ENCODE results near the gene ADGRD1.
"Not testable (repeated sequence)": the region's sequence is repeated elsewhere in the genome, so short reads cannot be mapped to it uniquely, and the experiment has no call there.

The ADGRD1 gene

GRCh38 chr12:130988751-130989150, 35.0 kb downstream of the ADGRD1 start:
- no peak for DNase-seq

- no peak for DNase-seq
These were observed 35.7 kb downstream of the ADGRD1 start for GRCh38 chr12:130989391-130989790.

- no peak for DNase-seq
These were observed 36.3 kb downstream of the ADGRD1 start for GRCh38 chr12:130990034-130990433.

GRCh38 chr12:130992448-130992847, 38.7 kb downstream of the ADGRD1 start:
- no peak for DNase-seq

- no peak for DNase-seq
These were observed 39.4 kb downstream of the ADGRD1 start for GRCh38 chr12:130992979-130993538.

- no peak for DNase-seq
These were observed 40.3 kb downstream of the ADGRD1 start for GRCh38 chr12:130993759-130994670.

GRCh38 chr12:130994821-130995375, 41.2 kb downstream of the ADGRD1 start:
- DNase-seq, result no peak

- DNase-seq, result not testable (repeated sequence)
These were observed 41.8 kb downstream of the ADGRD1 start for GRCh38 chr12:130995386-130995969.

GRCh38 chr12:130998136-130998535, 44.4 kb downstream of the ADGRD1 start:
- no peak for DNase-seq

- no peak for DNase-seq
These were observed 46.3 kb downstream of the ADGRD1 start for GRCh38 chr12:131000000-131000486.

- no peak for DNase-seq
These were observed 47.8 kb downstream of the ADGRD1 start for GRCh38 chr12:131001493-131001892.

GRCh38 chr12:131002216-131002631, 48.5 kb downstream of the ADGRD1 start:
- no peak for DNase-seq

- DNase-seq, result no peak
These were observed 49.5 kb downstream of the ADGRD1 start for GRCh38 chr12:131003036-131003715.

- DNase-seq, result no peak
These were observed 50.0 kb downstream of the ADGRD1 start for GRCh38 chr12:131003716-131004045.

- no peak for DNase-seq
These were observed 50.5 kb downstream of the ADGRD1 start for GRCh38 chr12:131004166-131004565.

- no peak for DNase-seq
These were observed 51.7 kb downstream of the ADGRD1 start for GRCh38 chr12:131005161-131006035.

GRCh38 chr12:131006036-131006735, 52.5 kb downstream of the ADGRD1 start:
- no peak for DNase-seq

GRCh38 chr12:131007031-131007739, 53.5 kb downstream of the ADGRD1 start:
- DNase-seq, result no peak

- no peak for DNase-seq
These were observed 54.0 kb downstream of the ADGRD1 start for GRCh38 chr12:131007740-131008117.

- no peak for DNase-seq
These were observed 54.6 kb downstream of the ADGRD1 start for GRCh38 chr12:131008131-131008912.

Measured in stimulated activated CD4-positive, alpha-beta T cell treated with anti-CD3 and anti-CD28 coated beads, Interleukin-2, amount 100 ng/mL, for 24 hours (primary cell).